ENCODE results near the gene ZNF300. TPM values are rescaled to one million over a fixed set of nuclear protein-coding genes. Genes with fewer than 3 reads are reported as not detected.

Gene ZNF300
- total and polyA plus RNA-seq, 2 of the 13 experiments (the other 11 are each of a cell fraction or from before 2014, with no cell fraction given), result 2.7 to 6.8 TPM

GRCh38 chr5:150860246-150860821 is 44.4 kb downstream of the ZNF300 start:
- 0% methylated on average over 2 of the region's 2 CpGs for WGBS (ENCODE audit: low lambda C conversion rate)
- POLR2A ChIA-PET, result no interaction called here
- peak overlapping the region; percentile 64 for H3K4me2 ChIP-seq (ENCODE audit: low read depth, low read length)
- H3K27me3 ChIP-seq (ENCODE audit: control insufficient read depth in 1 of 2, insufficient read depth in 2 of 2, low read length in 2 of 2), result no peaks in the 10 kb centered on the region
- DNase-seq (ENCODE audit: low spot score) (peak; percentile 47), FAIRE-seq (no peak), ATAC-seq (peak; percentile 100)
- no peaks in the 10 kb centered on the region for H3K79me2 ChIP-seq (ENCODE audit: insufficient read depth, low read length)
- peak overlapping the region in 1 of 3 experiments; percentile 35; a peak in 1 of 6 replicates for H3K4me3 ChIP-seq (replicated peaks in 1 of 3; ENCODE audit: insufficient read depth in 1 of 3, low read depth in 2 of 3, low read length in 3 of 3)
- H2AFZ ChIP-seq (ENCODE audit: low read length), result no peak overlapping the region
- H3K9ac ChIP-seq (ENCODE audit: insufficient read depth, low read depth, low read length), result no peak overlapping the region
- BruUV-seq (replicated peaks), result no TSS peak
- in situ Hi-C loops (cut with HindIII; ENCODE audit: extremely low pct_ligation_motif_present, low pct_unique_long_range_greater_than_20kb) (no loop called here), intact Hi-C loops (cut with micrococcal nuclease; ENCODE audit: unreplicated experiment) (no loop called here)
- peaks cover 18% of the 10 kb centered on the region for H3K4me1 ChIP-seq (ENCODE audit: insufficient read depth, low read length)
- no peaks in the 10 kb centered on the region for H4K20me1 ChIP-seq (ENCODE audit: insufficient read depth, low read length)
- H3K9me3 ChIP-seq (ENCODE audit: low read length), result no peaks in the 10 kb centered on the region
- no peaks in the 10 kb centered on the region for H3K36me3 ChIP-seq (replicated peaks in 1 of 2; ENCODE audit: control insufficient read depth in 1 of 2, insufficient read depth in 2 of 2, low read length in 2 of 2)
- no peak overlapping the region for H3K27ac ChIP-seq (ENCODE audit: extremely low read length, insufficient read depth, low read length)
- CTCF ChIA-PET (ENCODE audit: low intra/inter-chr PET ratio, low total read pairs), result no interaction called here
- TF ChIP-seq HNF1B (CRISPR knock-in tag; IDR thresholded peaks at IDR 0.05) (peak; percentile 82), ZFP41 (CRISPR knock-in tag; IDR thresholded peaks at IDR 0.05; ENCODE audit: borderline replicate concordance) (no peak), SOX5 (CRISPR knock-in tag; IDR thresholded peaks at IDR 0.05; ENCODE audit: borderline replicate concordance) (0 out of 2 replicates have a peak, but pooled peaks have one; percentile 11), SALL1 (CRISPR knock-in tag; IDR thresholded peaks at IDR 0.05) (peak; percentile 71), BRF2 (CRISPR knock-in tag; IDR thresholded peaks at IDR 0.05) (no peak), ETV5 (CRISPR knock-in tag; IDR thresholded peaks at IDR 0.05; ENCODE audit: borderline replicate concordance) (peak; percentile 76; the same call in 1 of the 2 replicates), XBP1 (CRISPR knock-in tag; IDR thresholded peaks at IDR 0.05) (no peak), NFYB (CRISPR knock-in tag; IDR thresholded peaks at IDR 0.05) (no peak), NR2F6 (IDR thresholded peaks at IDR 0.05) (no peak), NR2F6 (CRISPR knock-in tag; IDR thresholded peaks at IDR 0.05) (peak; percentile 29; the same call in 1 of the 2 replicates), THRA (CRISPR knock-in tag; IDR thresholded peaks at IDR 0.05; ENCODE audit: borderline replicate concordance) (no peak), ZNF605 (CRISPR knock-in tag; IDR thresholded peaks at IDR 0.05) (0 out of 2 replicates have a peak, but pooled peaks have one; percentile 31), ZNF652 (CRISPR knock-in tag; IDR thresholded peaks at IDR 0.05; ENCODE audit: borderline replicate concordance, low read depth) (peak; percentile 92), ELF3 (CRISPR knock-in tag; IDR thresholded peaks at IDR 0.05) (0 out of 2 replicates have a peak, but pooled peaks have one; percentile 35), PITX1 (CRISPR knock-in tag; IDR thresholded peaks at IDR 0.05) (no peak), RXRB (CRISPR knock-in tag; IDR thresholded peaks at IDR 0.05; ENCODE audit: borderline replicate concordance) (peak; percentile 47; the same call in 1 of the 2 replicates), ZNF782 (CRISPR knock-in tag; IDR thresholded peaks at IDR 0.05; ENCODE audit: borderline replicate concordance) (no peak), FOXA3 (CRISPR knock-in tag; IDR thresholded peaks at IDR 0.05) (peak; percentile 51), ATF3 (CRISPR knock-in tag; IDR thresholded peaks at IDR 0.05) (no peak), PPARG (CRISPR knock-in tag; conservative IDR thresholded peaks at IDR 0.05) (0 out of 2 replicates have a peak, but pooled peaks have one; percentile 18), HOXA9 (CRISPR knock-in tag; IDR thresholded peaks at IDR 0.05; ENCODE audit: borderline replicate concordance) (no peak)
- TF ChIP-seq, protein P1, sequence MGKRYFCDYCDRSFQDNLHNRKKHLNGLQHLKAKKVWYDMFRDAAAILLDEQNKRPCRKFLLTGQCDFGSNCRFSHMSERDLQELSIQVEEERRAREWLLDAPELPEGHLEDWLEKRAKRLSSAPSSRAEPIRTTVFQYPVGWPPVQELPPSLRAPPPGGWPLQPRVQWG (CRISPR knock-in tag; IDR thresholded peaks at IDR 0.05; ENCODE audit: borderline replicate concordance, low read depth), result no peak
